ENCODE results near the gene XRCC1. TPM values are rescaled to one million over a fixed set of nuclear protein-coding genes. Genes with fewer than 3 reads are reported as not detected.

XRCC1 gene
- total and polyA plus RNA-seq, 2 donors from 2014 or later, result 19.3 to 24.5 TPM

DNA sequence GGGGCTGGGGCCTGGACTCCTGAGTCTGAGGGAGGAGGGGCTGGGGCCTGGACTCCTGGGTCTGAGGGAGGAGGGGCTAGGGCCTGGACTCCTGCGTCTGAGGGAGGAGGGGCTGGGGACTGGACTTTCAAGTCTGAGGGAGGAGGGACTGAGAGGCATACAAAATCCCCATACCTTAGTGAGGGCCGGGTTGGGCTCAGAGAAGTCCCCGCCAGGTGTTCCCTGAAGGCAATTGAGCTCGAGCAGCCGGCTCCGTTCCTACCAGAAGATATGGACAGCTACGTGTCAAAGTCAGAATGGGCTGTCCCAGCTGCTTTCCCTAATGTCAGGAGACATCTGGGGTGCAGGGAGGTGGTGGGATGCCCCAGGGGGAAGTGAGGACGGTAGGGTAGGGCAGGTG is 80.2 kb downstream of the XRCC1 start:
- intact Hi-C loops (cut with DNase I), result no loop called here
- H3K27me3 ChIP-seq (ENCODE audit: control insufficient read depth, insufficient read depth, low read length), result no peaks in the 10 kb centered on the region
- no peaks in the 10 kb centered on the region for H3K9me3 ChIP-seq (ENCODE audit: control insufficient read depth in 2 of 3, insufficient read depth in 1 of 3, low read length in 3 of 3)
- no peak overlapping the region for H3K4me3 ChIP-seq (ENCODE audit: low read length in 3 of 3)
- TF ChIP-seq CTCF (IDR thresholded peaks at IDR 0.05; ENCODE audit: borderline replicate concordance, extremely low read depth, insufficient read depth), result no peak
- FAIRE-seq (no peak), DNase-seq (no peak)
- peaks cover 0 to 3% (median 0%) of the 10 kb centered on the region in 3 donors for H3K4me1 ChIP-seq (ENCODE audit: control insufficient read depth in 2 of 3, insufficient read depth in 2 of 3, low read depth in 1 of 3, low read length in 3 of 3)
- no peak overlapping the region for H3K9ac ChIP-seq (ENCODE audit: low read length in 3 of 3)
- H3K36me3 ChIP-seq (ENCODE audit: control insufficient read depth in 2 of 3, insufficient read depth in 3 of 3, low read length in 3 of 3), result peaks cover 0 to 9% (median 3%) of the 10 kb centered on the region in 3 donors
- H3K27ac ChIP-seq (ENCODE audit: low read depth in 2 of 2, low read length in 2 of 2), result no peak overlapping the region

Other genes starting within 250 kb of the XRCC1 start
- 0.66 TPM for gene CD177, start 221.8 kb downstream of the XRCC1 start, total RNA-seq
- gene CD177, start 221.8 kb downstream of the XRCC1 start, polyA plus RNA-seq (ENCODE audit: insufficient read depth, low read depth, low replicate concordance), result 0.17 TPM
- not detected for gene TEX101, start 160.6 kb downstream of the XRCC1 start, total RNA-seq
- not detected for gene TEX101, start 160.6 kb downstream of the XRCC1 start, polyA plus RNA-seq (ENCODE audit: insufficient read depth, low read depth, low replicate concordance)
- 1.7 TPM for gene LYPD3, start 109.9 kb downstream of the XRCC1 start, total RNA-seq
- gene LYPD3, start 109.9 kb downstream of the XRCC1 start, polyA plus RNA-seq (ENCODE audit: insufficient read depth, low read depth, low replicate concordance), result 2.2 TPM
- 10.8 TPM for gene PHLDB3, start 70.8 kb downstream of the XRCC1 start, total RNA-seq
- 8.2 TPM for gene PHLDB3, start 70.8 kb downstream of the XRCC1 start, polyA plus RNA-seq (ENCODE audit: insufficient read depth, low read depth, low replicate concordance)
- 61.3 TPM for gene ETHE1, start 48.3 kb downstream of the XRCC1 start, total RNA-seq
- 81.8 TPM for gene ETHE1, start 48.3 kb downstream of the XRCC1 start, polyA plus RNA-seq (ENCODE audit: insufficient read depth, low read depth, low replicate concordance)
- gene ZNF575, start 42.3 kb downstream of the XRCC1 start, total RNA-seq, result 3.1 TPM
- 2.8 TPM for gene ZNF575, start 42.3 kb downstream of the XRCC1 start, polyA plus RNA-seq (ENCODE audit: insufficient read depth, low read depth, low replicate concordance)
- 14.8 TPM for gene PINLYP, start 274 bp upstream of the XRCC1 start, total RNA-seq
- 41.8 TPM for gene PINLYP, start 274 bp upstream of the XRCC1 start, polyA plus RNA-seq (ENCODE audit: insufficient read depth, low read depth, low replicate concordance)
- 24.2 TPM for gene IRGQ, start 20.6 kb upstream of the XRCC1 start, total RNA-seq
- 9.5 TPM for gene IRGQ, start 20.6 kb upstream of the XRCC1 start, polyA plus RNA-seq (ENCODE audit: insufficient read depth, low read depth, low replicate concordance)
- 15.3 TPM for gene ZNF576, start 21.1 kb upstream of the XRCC1 start, total RNA-seq
- gene ZNF576, start 21.1 kb upstream of the XRCC1 start, polyA plus RNA-seq (ENCODE audit: insufficient read depth, low read depth, low replicate concordance), result 25.6 TPM
- gene SRRM5, start 36.6 kb upstream of the XRCC1 start, total RNA-seq, result 0.28 TPM
- gene SRRM5, start 36.6 kb upstream of the XRCC1 start, polyA plus RNA-seq (ENCODE audit: insufficient read depth, low read depth, low replicate concordance), result 0.22 TPM
- 44.3 TPM for gene ZNF428, start 44.1 kb upstream of the XRCC1 start, total RNA-seq
- gene ZNF428, start 44.1 kb upstream of the XRCC1 start, polyA plus RNA-seq (ENCODE audit: insufficient read depth, low read depth, low replicate concordance), result 95.4 TPM
- gene CADM4, start 64.3 kb upstream of the XRCC1 start, total RNA-seq, result 25.3 TPM
- gene CADM4, start 64.3 kb upstream of the XRCC1 start, polyA plus RNA-seq (ENCODE audit: insufficient read depth, low read depth, low replicate concordance), result 47.0 TPM
- gene PLAUR, start 94.6 kb upstream of the XRCC1 start, total RNA-seq, result 17.0 TPM
- gene PLAUR, start 94.6 kb upstream of the XRCC1 start, polyA plus RNA-seq (ENCODE audit: insufficient read depth, low read depth, low replicate concordance), result 3.9 TPM
- gene IRGC, start 140.5 kb upstream of the XRCC1 start, total RNA-seq, result not detected
- gene IRGC, start 140.5 kb upstream of the XRCC1 start, polyA plus RNA-seq (ENCODE audit: insufficient read depth, low read depth, low replicate concordance), result not detected
- 34.6 TPM for gene SMG9, start 179.4 kb upstream of the XRCC1 start, total RNA-seq
- gene SMG9, start 179.4 kb upstream of the XRCC1 start, polyA plus RNA-seq (ENCODE audit: insufficient read depth, low read depth, low replicate concordance), result 25.1 TPM
- gene KCNN4, start 205.4 kb upstream of the XRCC1 start, total RNA-seq, result 6.1 TPM
- gene KCNN4, start 205.4 kb upstream of the XRCC1 start, polyA plus RNA-seq (ENCODE audit: insufficient read depth, low read depth, low replicate concordance), result 0.80 TPM
- gene LYPD5, start 226.9 kb upstream of the XRCC1 start, total RNA-seq, result 4.2 TPM
- 1.8 TPM for gene LYPD5, start 226.9 kb upstream of the XRCC1 start, polyA plus RNA-seq (ENCODE audit: insufficient read depth, low read depth, low replicate concordance)

Measured in kidney (tissue), 14 donors.